Tibial nerve (tissue), 4 donors: ENCODE measurements around the gene PSMD13.

ENCODE experiments used
- CTCF ChIP-seq, 5 experiments: fragments of 200-600 bp in 3 of 5; fragments of 450-650 bp in 2 of 5; sonication (generic) in 3 of 5; IDR thresholded peaks; one replicate each; pipeline ENCODE4 v1.5.1; 2016 to 2019; ENCODE audit warnings: antibody characterized with exemption in 5 of 5, mild to moderate bottlenecking in 3 of 5, moderate library complexity in 2 of 5
- EP300 ChIP-seq, 2 donors: sonication (generic); formaldehyde crosslinking; IDR thresholded peaks; one replicate each; pipeline ENCODE4 v1.6.1; 2017; ENCODE audit warnings: antibody characterized with exemption in 2 of 2, mild to moderate bottlenecking in 1 of 2
- POLR2A ChIP-seq, 2 donors: fragments of 450-650 bp; IDR thresholded peaks; one replicate each; pipeline ENCODE4 v1.6.1; 2017; ENCODE audit warnings: antibody characterized with exemption in 2 of 2, mild to moderate bottlenecking in 2 of 2, moderate library complexity in 2 of 2

- TF ChIP-seq CTCF (IDR thresholded peaks at IDR 0.05) (no peak), POLR2A (IDR thresholded peaks at IDR 0.05) (no peak), EP300 (IDR thresholded peaks at IDR 0.05) (no peak)
These were observed 37.0 kb upstream of the PSMD13 start for GRCh38 chr11:199782-200181.
